Measurements from ENCODE around the gene SOX6.

Gene SOX6

GRCh38 chr11:16301462-16301861 is 54.9 kb downstream of the SOX6 start:
- no peaks in the 10 kb centered on the region for H3K9me3 ChIP-seq (ENCODE audit: low read length)
- no peaks in the 10 kb centered on the region for H3K79me2 ChIP-seq (ENCODE audit: insufficient read depth, low read length)
- TF ChIP-seq EZH2 (IDR thresholded peaks at IDR 0.05; ENCODE audit: borderline replicate concordance, low read length) (no peak), CTCF (IDR thresholded peaks at IDR 0.05; ENCODE audit: low read length) (no peak)

GRCh38 chr11:16299884-16300782 is 56.2 kb downstream of the SOX6 start:
- Histone ChIP-seq H3K27ac (ENCODE audit: low read depth, low read length, poor library complexity, severe bottlenecking) (no peak overlapping the region), H3K9ac (ENCODE audit: low read length) (no peak overlapping the region), H3K36me3 (ENCODE audit: insufficient read depth, low read length) (no peaks in the 10 kb centered on the region), H3K4me2 (ENCODE audit: low read length) (no peak overlapping the region), H3K4me3 (ENCODE audit: low read depth, low read length, poor library complexity, severe bottlenecking) (no peak overlapping the region), H3K9me3 (ENCODE audit: low read length) (no peaks in the 10 kb centered on the region), H3K4me1 (ENCODE audit: insufficient read depth, low read length, severe bottlenecking) (no peaks in the 10 kb centered on the region), H3K27me3 (ENCODE audit: insufficient read depth, low read length) (no peaks in the 10 kb centered on the region), H3K9me2 (ENCODE audit: low read depth, low read length) (no peaks in the 10 kb centered on the region), H4K20me1 (ENCODE audit: insufficient read depth, low read length) (no peaks in the 10 kb centered on the region), H3K79me2 (ENCODE audit: insufficient read depth, low read length) (no peaks in the 10 kb centered on the region), H2AFZ (ENCODE audit: low read length) (no peak overlapping the region), H3F3A (ENCODE audit: insufficient read depth, low read length) (no peaks in the 10 kb centered on the region)
- TF ChIP-seq CTCF (IDR thresholded peaks at IDR 0.05; ENCODE audit: low read length) (no peak), EZH2 (IDR thresholded peaks at IDR 0.05; ENCODE audit: borderline replicate concordance, low read length) (no peak)

More at GRCh38 chr11:16301462-16301861, 54.9 kb downstream of the SOX6 start:
- no peaks in the 10 kb centered on the region for H3K27me3 ChIP-seq (ENCODE audit: insufficient read depth, low read length)
- no peak overlapping the region for H3K9ac ChIP-seq (ENCODE audit: low read length)
- no peaks in the 10 kb centered on the region for H4K20me1 ChIP-seq (ENCODE audit: insufficient read depth, low read length)
- no peak overlapping the region for H3K4me2 ChIP-seq (ENCODE audit: low read length)
- no peaks in the 10 kb centered on the region for H3K4me1 ChIP-seq (ENCODE audit: insufficient read depth, low read length, severe bottlenecking)
- H3K36me3 ChIP-seq (ENCODE audit: insufficient read depth, low read length), result no peaks in the 10 kb centered on the region
- H3F3A ChIP-seq (ENCODE audit: insufficient read depth, low read length), result no peaks in the 10 kb centered on the region
- no peaks in the 10 kb centered on the region for H3K9me2 ChIP-seq (ENCODE audit: low read depth, low read length)
- H3K4me3 ChIP-seq (ENCODE audit: low read depth, low read length, poor library complexity, severe bottlenecking), result no peak overlapping the region
- H3K27ac ChIP-seq (ENCODE audit: low read depth, low read length, poor library complexity, severe bottlenecking), result no peak overlapping the region
- H2AFZ ChIP-seq (ENCODE audit: low read length), result no peak overlapping the region

GRCh38 chr11:16299390-16299789 is 57.0 kb downstream of the SOX6 start:
- no peak for TF ChIP-seq EZH2 (IDR thresholded peaks at IDR 0.05; ENCODE audit: borderline replicate concordance, low read length)
- no peak for TF ChIP-seq CTCF (IDR thresholded peaks at IDR 0.05; ENCODE audit: low read length)
- no peaks in the 10 kb centered on the region for H3F3A ChIP-seq (ENCODE audit: insufficient read depth, low read length)
- H3K4me3 ChIP-seq (ENCODE audit: low read depth, low read length, poor library complexity, severe bottlenecking), result no peak overlapping the region
- no peak overlapping the region for H3K27ac ChIP-seq (ENCODE audit: low read depth, low read length, poor library complexity, severe bottlenecking)
- no peak overlapping the region for H2AFZ ChIP-seq (ENCODE audit: low read length)
- H3K79me2 ChIP-seq (ENCODE audit: insufficient read depth, low read length), result no peaks in the 10 kb centered on the region
- H3K9ac ChIP-seq (ENCODE audit: low read length), result no peak overlapping the region
- H3K36me3 ChIP-seq (ENCODE audit: insufficient read depth, low read length), result no peaks in the 10 kb centered on the region
- H3K9me3 ChIP-seq (ENCODE audit: low read length), result no peaks in the 10 kb centered on the region
- no peaks in the 10 kb centered on the region for H3K4me1 ChIP-seq (ENCODE audit: insufficient read depth, low read length, severe bottlenecking)
- no peaks in the 10 kb centered on the region for H4K20me1 ChIP-seq (ENCODE audit: insufficient read depth, low read length)
- no peak overlapping the region for H3K4me2 ChIP-seq (ENCODE audit: low read length)
- H3K27me3 ChIP-seq (ENCODE audit: insufficient read depth, low read length), result no peaks in the 10 kb centered on the region
- no peaks in the 10 kb centered on the region for H3K9me2 ChIP-seq (ENCODE audit: low read depth, low read length)
